Measurements from ENCODE around the gene VPS37C.
"Not testable (repeated sequence)": the region's sequence is repeated elsewhere in the genome, so short reads cannot be mapped to it uniquely, and the experiment has no call there.

DNA sequence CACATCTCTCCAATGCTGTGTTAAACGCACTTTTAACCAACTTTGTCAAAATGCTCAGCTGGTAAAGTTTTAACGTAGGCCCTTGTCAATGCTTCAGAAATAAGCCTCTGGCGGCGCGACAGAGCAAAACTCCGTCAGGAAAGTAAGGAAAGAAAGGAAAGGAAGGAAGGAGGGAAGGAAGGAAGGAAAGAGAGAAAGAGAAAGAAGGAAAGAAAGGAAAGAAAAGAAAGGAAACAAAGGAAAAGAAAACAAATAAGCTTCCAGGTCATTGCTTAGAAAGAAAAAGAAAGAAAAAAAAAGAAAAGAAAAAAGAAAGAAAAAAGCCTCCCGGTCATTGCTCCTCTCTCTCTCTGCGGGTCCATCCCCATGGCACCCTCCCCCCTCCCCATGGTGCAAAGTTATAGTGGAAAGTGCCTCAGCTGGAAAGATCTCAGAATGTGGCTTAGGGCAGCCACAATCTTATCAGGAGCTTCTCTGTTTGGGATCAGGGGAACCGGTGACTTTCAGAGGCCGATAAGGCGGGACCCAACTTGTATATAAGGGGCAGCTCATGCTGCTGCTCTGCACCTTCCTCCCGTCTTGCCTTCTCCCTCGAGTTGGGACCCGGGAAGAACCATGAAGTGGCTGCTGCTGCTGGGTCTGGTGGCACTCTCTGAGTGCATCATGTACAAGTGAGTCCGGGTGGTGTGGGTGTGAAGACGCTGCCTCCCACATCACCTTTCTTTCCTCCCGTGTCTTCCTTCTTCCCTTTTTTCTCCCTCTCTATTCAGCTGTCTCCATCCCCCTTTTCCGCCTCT, 41.9 kb upstream of the VPS37C start, which contains the start of gene PGA3:
- TF ChIP-seq, protein P1, sequence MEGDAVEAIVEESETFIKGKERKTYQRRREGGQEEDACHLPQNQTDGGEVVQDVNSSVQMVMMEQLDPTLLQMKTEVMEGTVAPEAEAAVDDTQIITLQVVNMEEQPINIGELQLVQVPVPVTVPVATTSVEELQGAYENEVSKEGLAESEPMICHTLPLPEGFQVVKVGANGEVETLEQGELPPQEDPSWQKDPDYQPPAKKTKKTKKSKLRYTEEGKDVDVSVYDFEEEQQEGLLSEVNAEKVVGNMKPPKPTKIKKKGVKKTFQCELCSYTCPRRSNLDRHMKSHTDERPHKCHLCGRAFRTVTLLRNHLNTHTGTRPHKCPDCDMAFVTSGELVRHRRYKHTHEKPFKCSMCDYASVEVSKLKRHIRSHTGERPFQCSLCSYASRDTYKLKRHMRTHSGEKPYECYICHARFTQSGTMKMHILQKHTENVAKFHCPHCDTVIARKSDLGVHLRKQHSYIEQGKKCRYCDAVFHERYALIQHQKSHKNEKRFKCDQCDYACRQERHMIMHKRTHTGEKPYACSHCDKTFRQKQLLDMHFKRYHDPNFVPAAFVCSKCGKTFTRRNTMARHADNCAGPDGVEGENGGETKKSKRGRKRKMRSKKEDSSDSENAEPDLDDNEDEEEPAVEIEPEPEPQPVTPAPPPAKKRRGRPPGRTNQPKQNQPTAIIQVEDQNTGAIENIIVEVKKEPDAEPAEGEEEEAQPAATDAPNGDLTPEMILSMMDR (IDR thresholded peaks at IDR 0.05): not testable (repeated sequence)
- TF ChIP-seq POLR2A (IDR thresholded peaks at IDR 0.05): not testable (repeated sequence)

All from transverse colon (tissue), 3 donors.